Calu3 (cell line): ENCODE measurements around the gene COL8A1. TPM values are rescaled to one million over a fixed set of nuclear protein-coding genes. Genes with fewer than 3 reads are reported as not detected.

Experiments used
- BruUV-seq: library from RNA; stranded (reverse); fragments of 400-500 nt; replicated peaks from 2 replicates; lab custom pipeline; 2021; lab: Mats Ljungman, UMichigan
- CTCF ChIA-PET: fragments of 300-600 bp; sonication (Branson Sonifier 250); formaldehyde crosslinking; loops from one replicate; lab custom pipeline; 2022; ENCODE audit warnings: antibody characterized with exemption; lab: Charles Lee
- DNase-seq: peaks from one replicate; pipeline ENCODE4 v3.0.0; 2022
- H3K27ac Mint-ChIP-seq: one replicate; pipeline ENCODE4 v1.8.0; 2022; ENCODE audit warnings: mixed read lengths; ENCODE audit not compliant: unreplicated experiment
- H3K27me3 Mint-ChIP-seq: one replicate; pipeline ENCODE4 v1.8.0; 2022; ENCODE audit warnings: mixed read lengths; ENCODE audit not compliant: unreplicated experiment
- H3K36me3 Mint-ChIP-seq: one replicate; pipeline ENCODE4 v1.8.0; 2022; ENCODE audit warnings: mild to moderate bottlenecking, moderate library complexity, mixed read lengths; ENCODE audit not compliant: insufficient read depth, unreplicated experiment
- H3K4me1 Mint-ChIP-seq: one replicate; pipeline ENCODE4 v1.8.0; 2022; ENCODE audit warnings: mild to moderate bottlenecking, low read depth, mixed read lengths; ENCODE audit not compliant: unreplicated experiment
- H3K4me3 Mint-ChIP-seq: one replicate; pipeline ENCODE4 v1.8.0; 2022; ENCODE audit warnings: mild to moderate bottlenecking, low read depth, moderate library complexity, mixed read lengths; ENCODE audit not compliant: unreplicated experiment
- H3K9me3 Mint-ChIP-seq: one replicate; pipeline ENCODE4 v1.8.0; 2022; ENCODE audit warnings: low read depth, mixed read lengths; ENCODE audit not compliant: unreplicated experiment
- CTCF ChIP-seq: fragments of 200-600 bp; IDR thresholded peaks from one replicate; pipeline ENCODE4 v1.8.0; 2022; ENCODE audit warnings: antibody characterized with exemption; ENCODE audit not compliant: unreplicated experiment
- intact Hi-C: fragments of 100-400 bp; cut with micrococcal nuclease; formaldehyde crosslinking; loops from one replicate; pipeline ENCODE4 v1.10.0; 2022; ENCODE audit not compliant: unreplicated experiment
- total RNA-seq: library from RNA; stranded (reverse); gene quantifications from 2 replicates; pipeline ENCODE4 v1.2.3, GENCODE V29; 2022

Gene COL8A1
- total RNA-seq, 1 experiment from 2014 or later = 0.71 TPM

GRCh38 chr3:99808163-99808794, 169.9 kb downstream of the COL8A1 start:
- Mint-ChIP-seq H3K9me3 (peaks cover 10% of the 10 kb centered on the region), H3K27me3 (peaks cover 9% of the 10 kb centered on the region), H3K4me3 (no peak overlapping the region), H3K4me1 (no peaks in the 10 kb centered on the region), H3K27ac (no peak overlapping the region), H3K36me3 (no peaks in the 10 kb centered on the region)
- no TSS peak for BruUV-seq
- TF ChIP-seq CTCF = no peak
- CTCF ChIA-PET = interaction anchor here (1.4 kb wide), 1 partner anchor 446 kb away, joined by 4 read pairs; no protein-coding TSS in a partner anchor
- peak; percentile 62 for DNase-seq
- intact Hi-C loops = no loop called here

- Mint-ChIP-seq H3K9me3 (peaks cover 10% of the 10 kb centered on the region), H3K27ac (no peak overlapping the region), H3K4me1 (no peaks in the 10 kb centered on the region), H3K36me3 (no peaks in the 10 kb centered on the region), H3K27me3 (peaks cover 9% of the 10 kb centered on the region), H3K4me3 (no peak overlapping the region)
- intact Hi-C loops = no loop called here
- no peak for DNase-seq
- no peak for TF ChIP-seq CTCF
- CTCF ChIA-PET = no interaction called here
- no TSS peak for BruUV-seq
These were observed 171.2 kb downstream of the COL8A1 start for GRCh38 chr3:99809565-99809964.

- Mint-ChIP-seq H3K4me3 (no peak overlapping the region), H3K27ac (no peak overlapping the region), H3K27me3 (peaks cover 9% of the 10 kb centered on the region), H3K9me3 (peaks cover 8% of the 10 kb centered on the region), H3K36me3 (no peaks in the 10 kb centered on the region), H3K4me1 (no peaks in the 10 kb centered on the region)
- CTCF ChIA-PET = no interaction called here
- DNase-seq = no peak
- TF ChIP-seq CTCF = no peak
- intact Hi-C loops = no loop called here
- no TSS peak for BruUV-seq
These were observed 172.0 kb downstream of the COL8A1 start for GRCh38 chr3:99810403-99810802.

GRCh38 chr3:99817047-99817436, 178.6 kb downstream of the COL8A1 start:
- TSS peak; percentile 85 for BruUV-seq
- Mint-ChIP-seq H3K9me3 (no peaks in the 10 kb centered on the region), H3K27me3 (peaks cover 4% of the 10 kb centered on the region), H3K4me1 (peaks cover 33% of the 10 kb centered on the region), H3K4me3 (peak overlapping the region; percentile 93), H3K36me3 (peaks cover 17% of the 10 kb centered on the region), H3K27ac (peak overlapping the region; percentile 100)
- CTCF ChIA-PET = interaction anchor here (0.6 to 1.1 kb wide), 3 partner anchors 59 to 444 kb away, joined by 3 to 5 read pairs (median 4); partner anchors contain the start of gene TBC1D23
- TF ChIP-seq CTCF = no peak
- peak; percentile 14 for DNase-seq
- intact Hi-C loops = no loop called here
